ENCODE measurements around the gene APOC4.

The APOC4 gene

GRCh38 chr19:44942067-44942571 is at the start of gene APOC4:
Gene APOC4 (plus strand): TSS chr19:44942237. CDS start chr19:44942278, 41 bp downstream.
- no peak for DNase-seq (ENCODE audit: low read depth, low spot score)
- no peak within 1 kb of the TSS for H3K4me3 ChIP-seq (ENCODE audit: low read depth, low read length)
- in situ Hi-C loops (cut with HindIII; ENCODE audit: low sequenced_read_pairs): no loop called here
- no peak for TF ChIP-seq CTCF (IDR thresholded peaks at IDR 0.05; ENCODE audit: low read depth, low read length)

- DNase-seq (ENCODE audit: low read depth, low spot score): no peak
- no peak for TF ChIP-seq CTCF (IDR thresholded peaks at IDR 0.05; ENCODE audit: low read depth, low read length)
- in situ Hi-C loops (cut with HindIII; ENCODE audit: low sequenced_read_pairs): no loop called here
- no peak overlapping the region for H3K4me3 ChIP-seq (ENCODE audit: low read depth, low read length)
Measured at GRCh38 chr19:44892932-44893331, 49.1 kb upstream of the APOC4 start.

- in situ Hi-C loops (cut with HindIII; ENCODE audit: low sequenced_read_pairs): no loop called here
Measured at GRCh38 chr19:44893332-44894051, 48.5 kb upstream of the APOC4 start.

GRCh38 chr19:44894052-44894400 is 48.0 kb upstream of the APOC4 start:
- no peak overlapping the region for H3K4me3 ChIP-seq (ENCODE audit: low read depth, low read length)
- DNase-seq (ENCODE audit: low read depth, low spot score): no peak
- in situ Hi-C loops (cut with HindIII; ENCODE audit: low sequenced_read_pairs): no loop called here
- TF ChIP-seq CTCF (IDR thresholded peaks at IDR 0.05; ENCODE audit: low read depth, low read length): no peak

More at GRCh38 chr19:44893332-44894051, 48.5 kb upstream of the APOC4 start:
- no peak overlapping the region for H3K4me3 ChIP-seq (ENCODE audit: low read depth, low read length)
- no peak for DNase-seq (ENCODE audit: low read depth, low spot score)
- no peak for TF ChIP-seq CTCF (IDR thresholded peaks at IDR 0.05; ENCODE audit: low read depth, low read length)

GRCh38 chr19:44894946-44895345 is 47.1 kb upstream of the APOC4 start:
- no peak for DNase-seq (ENCODE audit: low read depth, low spot score)
- TF ChIP-seq CTCF (IDR thresholded peaks at IDR 0.05; ENCODE audit: low read depth, low read length): no peak
- no peak overlapping the region for H3K4me3 ChIP-seq (ENCODE audit: low read depth, low read length)
- in situ Hi-C loops (cut with HindIII; ENCODE audit: low sequenced_read_pairs): no loop called here

GRCh38 chr19:44897835-44898234 is 44.2 kb upstream of the APOC4 start:
- in situ Hi-C loops (cut with HindIII; ENCODE audit: low sequenced_read_pairs): no loop called here
- no peak for TF ChIP-seq CTCF (IDR thresholded peaks at IDR 0.05; ENCODE audit: low read depth, low read length)
- no peak overlapping the region for H3K4me3 ChIP-seq (ENCODE audit: low read depth, low read length)
- DNase-seq (ENCODE audit: low read depth, low spot score): no peak
